ENCODE measurements around the gene ZNF582.

ZNF582 gene

DNA sequence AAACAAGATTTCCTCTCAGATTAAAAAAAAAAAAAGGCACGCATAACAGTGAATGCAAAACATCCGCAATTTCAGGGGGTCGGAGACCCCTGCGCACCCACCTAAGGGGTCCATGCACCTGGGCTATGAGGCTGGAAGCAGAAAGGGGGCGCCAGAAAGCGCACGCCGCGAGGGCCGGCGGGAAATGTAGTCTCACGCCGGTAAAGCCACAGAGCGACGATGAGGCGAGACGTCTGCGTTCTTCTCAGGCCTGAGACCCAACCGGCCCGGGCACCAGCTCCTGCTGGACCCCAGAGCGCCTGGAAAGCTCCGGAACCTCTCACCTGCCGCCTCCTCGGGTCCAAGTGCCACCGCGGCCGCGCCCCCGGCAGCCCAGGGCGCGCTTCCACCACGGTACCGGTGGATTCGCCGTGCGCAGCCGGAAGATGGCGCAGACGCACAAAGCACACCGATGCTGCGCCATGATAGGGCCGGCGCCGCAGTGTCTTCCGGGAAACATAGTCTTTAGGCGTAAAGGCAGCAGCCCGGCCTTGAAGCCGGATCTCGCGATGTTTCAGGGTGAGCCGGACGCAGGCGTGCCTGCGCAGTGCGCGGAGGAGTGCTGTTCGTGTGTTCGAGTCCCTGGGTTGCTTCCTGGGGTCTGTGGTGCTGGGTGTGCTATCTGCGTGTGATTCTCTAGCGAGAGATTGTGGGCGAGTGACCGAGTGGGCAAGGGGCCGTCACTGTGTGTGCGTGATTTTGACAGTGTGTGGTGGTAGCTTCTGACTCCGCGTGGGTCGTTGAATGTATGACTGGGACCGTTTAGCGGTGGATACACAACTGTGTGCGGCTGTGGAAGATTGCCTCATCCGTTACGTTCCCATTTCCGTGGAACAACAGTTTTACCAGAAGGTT, at the start of gene ZNF582:
Gene ZNF582, minus strand, starts transcription at position 416 of the 894 bp plus-strand sequence. CDS start 1,782 bp downstream, outside the sequence.
- no peaks in the 10 kb centered on the region for H4K20me1 ChIP-seq (ENCODE audit: insufficient read depth, low read length)
- TF ChIP-seq, protein P1, sequence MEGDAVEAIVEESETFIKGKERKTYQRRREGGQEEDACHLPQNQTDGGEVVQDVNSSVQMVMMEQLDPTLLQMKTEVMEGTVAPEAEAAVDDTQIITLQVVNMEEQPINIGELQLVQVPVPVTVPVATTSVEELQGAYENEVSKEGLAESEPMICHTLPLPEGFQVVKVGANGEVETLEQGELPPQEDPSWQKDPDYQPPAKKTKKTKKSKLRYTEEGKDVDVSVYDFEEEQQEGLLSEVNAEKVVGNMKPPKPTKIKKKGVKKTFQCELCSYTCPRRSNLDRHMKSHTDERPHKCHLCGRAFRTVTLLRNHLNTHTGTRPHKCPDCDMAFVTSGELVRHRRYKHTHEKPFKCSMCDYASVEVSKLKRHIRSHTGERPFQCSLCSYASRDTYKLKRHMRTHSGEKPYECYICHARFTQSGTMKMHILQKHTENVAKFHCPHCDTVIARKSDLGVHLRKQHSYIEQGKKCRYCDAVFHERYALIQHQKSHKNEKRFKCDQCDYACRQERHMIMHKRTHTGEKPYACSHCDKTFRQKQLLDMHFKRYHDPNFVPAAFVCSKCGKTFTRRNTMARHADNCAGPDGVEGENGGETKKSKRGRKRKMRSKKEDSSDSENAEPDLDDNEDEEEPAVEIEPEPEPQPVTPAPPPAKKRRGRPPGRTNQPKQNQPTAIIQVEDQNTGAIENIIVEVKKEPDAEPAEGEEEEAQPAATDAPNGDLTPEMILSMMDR (IDR thresholded peaks at IDR 0.05; ENCODE audit: low read length) = peak; percentile 60
- no peak for TF ChIP-seq EZH2 (IDR thresholded peaks at IDR 0.05; ENCODE audit: borderline replicate concordance, low read length)
- H3K27me3 ChIP-seq (ENCODE audit: insufficient read depth, low read length) = no peaks in the 10 kb centered on the region
- no peaks in the 10 kb centered on the region for H3K79me2 ChIP-seq (ENCODE audit: insufficient read depth, low read length)
- no peaks in the 10 kb centered on the region for H3K9me2 ChIP-seq (ENCODE audit: low read depth, low read length)
- H3K4me2 ChIP-seq (ENCODE audit: low read length) = peak within 1 kb of the TSS; percentile 44
- peak within 1 kb of the TSS; percentile 61 for H3K4me3 ChIP-seq (ENCODE audit: low read depth, low read length, poor library complexity, severe bottlenecking)
- peak within 1 kb of the TSS; percentile 50 for H3K9ac ChIP-seq (ENCODE audit: low read length)
- H3K4me1 ChIP-seq (ENCODE audit: insufficient read depth, low read length, severe bottlenecking) = no peaks in the 10 kb centered on the region
- peak within 1 kb of the TSS; percentile 46 for H3K27ac ChIP-seq (ENCODE audit: low read depth, low read length, poor library complexity, severe bottlenecking)
- H3K9me3 ChIP-seq (ENCODE audit: low read length) = peaks cover 3% of the 10 kb centered on the region
- H2AFZ ChIP-seq (ENCODE audit: low read length) = peak within 1 kb of the TSS; percentile 23; the same call in 1 of the 2 replicates
- H3K36me3 ChIP-seq (ENCODE audit: insufficient read depth, low read length) = no peaks in the 10 kb centered on the region; the same call in 1 of the 2 replicates
- H3F3A ChIP-seq (ENCODE audit: insufficient read depth, low read length) = no peaks in the 10 kb centered on the region

DNA sequence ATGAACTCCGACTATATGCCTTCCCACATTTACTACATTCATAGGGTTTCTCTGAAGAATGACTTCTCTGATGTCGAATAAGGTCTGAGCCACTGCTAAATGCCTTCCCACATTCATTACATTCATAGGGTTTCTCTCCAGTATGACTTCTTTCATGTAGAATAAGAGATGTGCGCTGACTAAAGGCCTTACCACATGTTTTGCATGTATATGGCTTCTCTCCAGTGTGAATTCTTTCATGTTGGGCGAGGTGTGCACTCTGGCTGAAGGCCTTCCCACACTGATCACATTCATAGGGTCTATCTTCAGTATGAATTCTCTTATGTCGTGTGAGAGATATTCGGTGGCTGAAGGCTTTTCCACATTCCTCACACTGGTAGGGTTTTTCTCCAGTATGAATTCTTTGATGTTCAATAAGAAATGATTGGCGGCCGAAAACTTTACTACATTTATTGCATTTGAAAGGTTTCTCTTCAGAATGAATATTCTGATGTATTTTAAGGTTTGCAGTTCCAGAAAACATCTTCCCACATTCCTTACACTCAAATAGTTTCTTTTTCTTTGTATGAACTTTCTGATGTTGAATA, 48.0 kb upstream of the ZNF582 start:
- Histone ChIP-seq H3K9me2 (ENCODE audit: low read depth, low read length) (no peaks in the 10 kb centered on the region), H3K36me3 (ENCODE audit: insufficient read depth, low read length) (no peaks in the 10 kb centered on the region), H3K79me2 (ENCODE audit: insufficient read depth, low read length) (no peaks in the 10 kb centered on the region), H3F3A (ENCODE audit: insufficient read depth, low read length) (no peaks in the 10 kb centered on the region), H3K9ac (ENCODE audit: low read length) (no peak overlapping the region), H3K4me3 (ENCODE audit: low read depth, low read length, poor library complexity, severe bottlenecking) (no peak overlapping the region), H3K9me3 (ENCODE audit: low read length) (peaks cover 37% of the 10 kb centered on the region), H4K20me1 (ENCODE audit: insufficient read depth, low read length) (no peaks in the 10 kb centered on the region), H3K4me1 (ENCODE audit: insufficient read depth, low read length, severe bottlenecking) (no peaks in the 10 kb centered on the region), H3K27me3 (ENCODE audit: insufficient read depth, low read length) (no peaks in the 10 kb centered on the region), H2AFZ (ENCODE audit: low read length) (no peak overlapping the region), H3K27ac (ENCODE audit: low read depth, low read length, poor library complexity, severe bottlenecking) (no peak overlapping the region), H3K4me2 (ENCODE audit: low read length) (no peak overlapping the region)
- TF ChIP-seq EZH2 (IDR thresholded peaks at IDR 0.05; ENCODE audit: borderline replicate concordance, low read length) = no peak
- TF ChIP-seq, protein P1 (IDR thresholded peaks at IDR 0.05; ENCODE audit: low read length) = no peak

DNA sequence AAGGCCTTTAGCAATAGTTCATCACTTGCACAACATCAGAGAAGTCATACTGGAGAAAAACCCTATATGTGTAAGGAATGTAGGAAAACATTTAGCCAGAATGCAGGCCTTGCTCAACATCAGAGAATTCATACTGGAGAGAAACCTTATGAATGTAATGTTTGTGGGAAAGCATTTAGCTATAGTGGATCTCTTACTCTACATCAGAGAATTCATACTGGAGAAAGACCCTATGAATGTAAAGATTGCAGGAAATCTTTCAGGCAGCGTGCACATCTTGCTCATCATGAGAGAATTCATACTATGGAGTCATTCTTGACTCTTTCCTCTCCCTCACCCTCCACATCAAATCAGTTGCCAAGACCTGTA, 30.6 kb upstream of the ZNF582 start:
- Histone ChIP-seq H3K79me2 (ENCODE audit: insufficient read depth, low read length) (no peaks in the 10 kb centered on the region), H3K27me3 (ENCODE audit: insufficient read depth, low read length) (no peaks in the 10 kb centered on the region), H3F3A (ENCODE audit: insufficient read depth, low read length) (no peaks in the 10 kb centered on the region; the same call in 1 of the 2 replicates), H3K9ac (ENCODE audit: low read length) (no peak overlapping the region), H3K4me1 (ENCODE audit: insufficient read depth, low read length, severe bottlenecking) (no peaks in the 10 kb centered on the region), H2AFZ (ENCODE audit: low read length) (no peak overlapping the region), H3K4me2 (ENCODE audit: low read length) (no peak overlapping the region), H3K36me3 (ENCODE audit: insufficient read depth, low read length) (peaks cover 29% of the 10 kb centered on the region), H3K27ac (ENCODE audit: low read depth, low read length, poor library complexity, severe bottlenecking) (no peak overlapping the region), H3K9me3 (ENCODE audit: low read length) (peaks cover 57% of the 10 kb centered on the region), H3K9me2 (ENCODE audit: low read depth, low read length) (no peaks in the 10 kb centered on the region), H3K4me3 (ENCODE audit: low read depth, low read length, poor library complexity, severe bottlenecking) (no peak overlapping the region), H4K20me1 (ENCODE audit: insufficient read depth, low read length) (no peaks in the 10 kb centered on the region)
- TF ChIP-seq, protein P1 (IDR thresholded peaks at IDR 0.05; ENCODE audit: low read length) = no peak
- TF ChIP-seq EZH2 (IDR thresholded peaks at IDR 0.05; ENCODE audit: borderline replicate concordance, low read length) = no peak
